GM18861 (cell line): ENCODE data around the gene PIPOX.

Experiments
- ATAC-seq: cut with Tn5 transposase; IDR thresholded peaks from one replicate; pipeline ENCODE4 v1.9.1; 2021; ENCODE audit not compliant: unreplicated experiment

The PIPOX gene

GRCh38 chr17:29094101-29094708 lies 51.3 kb downstream of the PIPOX start:
- no peak for ATAC-seq

- no peak for ATAC-seq
Measured at GRCh38 chr17:29095439-29095838, 52.5 kb downstream of the PIPOX start.

- ATAC-seq: no peak
Measured at GRCh38 chr17:29096094-29096493, 53.2 kb downstream of the PIPOX start.

GRCh38 chr17:29099527-29099926 lies 56.6 kb downstream of the PIPOX start:
- ATAC-seq: no peak

GRCh38 chr17:29100296-29100695 lies 57.4 kb downstream of the PIPOX start:
- ATAC-seq: no peak

GRCh38 chr17:29102046-29102445 lies 59.1 kb downstream of the PIPOX start:
- ATAC-seq: no peak

- ATAC-seq: no peak
Measured at GRCh38 chr17:29102741-29103181, 59.8 kb downstream of the PIPOX start.

GRCh38 chr17:29103341-29103740 lies 60.4 kb downstream of the PIPOX start:
- no peak for ATAC-seq
